ENCODE measurements around the gene MYOF.

DNA sequence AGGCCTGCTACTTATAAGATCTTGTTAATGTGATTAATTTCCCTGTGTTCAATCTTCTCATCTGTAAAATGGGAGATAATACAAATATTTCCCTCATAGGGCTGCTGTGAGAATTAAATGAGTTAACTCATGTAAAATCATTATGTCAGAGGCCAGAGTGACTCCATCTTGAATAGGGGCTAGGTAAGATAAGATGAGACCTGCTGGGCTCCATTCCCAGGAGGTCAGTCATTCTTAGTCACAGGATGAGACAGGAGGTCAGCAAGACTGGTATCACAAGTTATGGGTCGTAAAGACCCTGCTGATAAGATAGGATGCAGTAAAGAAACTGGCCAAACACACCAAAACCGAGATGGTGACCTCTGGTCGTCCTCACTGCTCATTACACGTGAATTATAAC is 207.7 kb downstream of the MYOF start:
- TF ChIP-seq POLR2AphosphoS5 (IDR thresholded peaks at IDR 0.05; ENCODE audit: low read depth, low read length) (no peak), TCF7L2 (IDR thresholded peaks at IDR 0.05; ENCODE audit: low read depth, low read length) (no peak)
- TF ChIP-seq, protein P1, sequence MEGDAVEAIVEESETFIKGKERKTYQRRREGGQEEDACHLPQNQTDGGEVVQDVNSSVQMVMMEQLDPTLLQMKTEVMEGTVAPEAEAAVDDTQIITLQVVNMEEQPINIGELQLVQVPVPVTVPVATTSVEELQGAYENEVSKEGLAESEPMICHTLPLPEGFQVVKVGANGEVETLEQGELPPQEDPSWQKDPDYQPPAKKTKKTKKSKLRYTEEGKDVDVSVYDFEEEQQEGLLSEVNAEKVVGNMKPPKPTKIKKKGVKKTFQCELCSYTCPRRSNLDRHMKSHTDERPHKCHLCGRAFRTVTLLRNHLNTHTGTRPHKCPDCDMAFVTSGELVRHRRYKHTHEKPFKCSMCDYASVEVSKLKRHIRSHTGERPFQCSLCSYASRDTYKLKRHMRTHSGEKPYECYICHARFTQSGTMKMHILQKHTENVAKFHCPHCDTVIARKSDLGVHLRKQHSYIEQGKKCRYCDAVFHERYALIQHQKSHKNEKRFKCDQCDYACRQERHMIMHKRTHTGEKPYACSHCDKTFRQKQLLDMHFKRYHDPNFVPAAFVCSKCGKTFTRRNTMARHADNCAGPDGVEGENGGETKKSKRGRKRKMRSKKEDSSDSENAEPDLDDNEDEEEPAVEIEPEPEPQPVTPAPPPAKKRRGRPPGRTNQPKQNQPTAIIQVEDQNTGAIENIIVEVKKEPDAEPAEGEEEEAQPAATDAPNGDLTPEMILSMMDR (IDR thresholded peaks at IDR 0.05): no peak
